Neuronal stem cell (in vitro differentiated cells): Measurements from ENCODE around the gene SEMA3G.

ENCODE experiments used
- DNase-seq: peaks from one replicate; pipeline ENCODE4 v3.0.0-alpha.2; 2013; ENCODE audit warnings: low spot score
- H2AFZ ChIP-seq: one replicate; pipeline ENCODE4 v1.6.1; 2013; ENCODE audit warnings: mild to moderate bottlenecking, low read length, inconsistent platforms
- H2AK5ac ChIP-seq: 2 replicates; pipeline ENCODE4 v1.6.1; 2013; ENCODE audit warnings: low read depth, mild to moderate bottlenecking, inconsistent platforms, low read length, moderate library complexity, mixed read lengths
- H2BK120ac ChIP-seq: 2 replicates; pipeline ENCODE4 v1.6.1; 2013; ENCODE audit warnings: low read depth, mild to moderate bottlenecking, inconsistent platforms, low read length, moderate library complexity, mixed read lengths
- H2BK12ac ChIP-seq: one replicate; pipeline ENCODE4 v1.6.1; 2013; ENCODE audit warnings: low read length, inconsistent platforms
- H2BK15ac ChIP-seq: 2 replicates; pipeline ENCODE4 v1.6.1; 2013; ENCODE audit warnings: mild to moderate bottlenecking, low read length, inconsistent platforms, mixed read lengths
- H2BK5ac ChIP-seq: one replicate; pipeline ENCODE4 v1.6.1; 2013; ENCODE audit warnings: inconsistent platforms, mild to moderate bottlenecking, low read length, moderate library complexity
- H3K14ac ChIP-seq: one replicate; pipeline ENCODE4 v1.6.1; 2013; ENCODE audit warnings: low read length, inconsistent platforms
- H3K18ac ChIP-seq: 2 replicates; pipeline ENCODE4 v1.6.1; 2013; ENCODE audit warnings: low read length, inconsistent platforms
- H3K23ac ChIP-seq: 2 replicates; pipeline ENCODE4 v1.6.1; 2013; ENCODE audit warnings: low read depth, mild to moderate bottlenecking, mixed read lengths, low read length, inconsistent platforms; ENCODE audit not compliant: poor library complexity
- H3K27ac ChIP-seq: replicated peaks from 3 replicates; pipeline ENCODE4 v1.5.1; 2013; ENCODE audit warnings: low read length, inconsistent platforms
- H3K27me3 ChIP-seq, 3 experiments: 2 replicates each; pipeline ENCODE4 v1.6.1; 2013; ENCODE audit warnings: low read length in 3 of 3, mild to moderate bottlenecking in 2 of 3, inconsistent platforms in 1 of 3, low read depth in 1 of 3, mixed read lengths in 1 of 3, moderate library complexity in 1 of 3; ENCODE audit not compliant: control insufficient read depth in 3 of 3, insufficient read depth in 3 of 3
- H3K36me3 ChIP-seq, 2 donors: replicated peaks in 1 of 2; 2 replicates each; pipeline ENCODE4 v1.6.1; 2013; ENCODE audit warnings: low read length in 2 of 2; ENCODE audit not compliant: control insufficient read depth in 2 of 2, insufficient read depth in 2 of 2
- H3K4ac ChIP-seq: 2 replicates; pipeline ENCODE4 v1.6.1; 2013; ENCODE audit warnings: inconsistent platforms, mild to moderate bottlenecking, low read length, moderate library complexity
- H3K4me1 ChIP-seq, 2 donors: 1 replicate in 1 of 2; 2 replicates in 1 of 2; pipeline ENCODE4 v1.6.1; 2013; ENCODE audit warnings: low read length in 2 of 2, low read depth in 1 of 2; ENCODE audit not compliant: control insufficient read depth in 2 of 2, insufficient read depth in 1 of 2
- H3K4me2 ChIP-seq: one replicate; pipeline ENCODE4 v1.6.1; 2013; ENCODE audit warnings: mild to moderate bottlenecking, low read length, inconsistent platforms; ENCODE audit not compliant: insufficient read depth, poor library complexity, severe bottlenecking
- H3K4me3 ChIP-seq, 2 donors: 2 replicates each; pipeline ENCODE4 v1.5.1; 2013; ENCODE audit warnings: low read length in 2 of 2, mild to moderate bottlenecking in 2 of 2, inconsistent platforms in 1 of 2, moderate library complexity in 1 of 2
- H3K79me1 ChIP-seq: one replicate; pipeline ENCODE4 v1.6.1; 2013; ENCODE audit warnings: low read depth, mild to moderate bottlenecking, inconsistent platforms, low read length, moderate library complexity
- H3K9ac ChIP-seq: one replicate; pipeline ENCODE4 v1.6.1; 2013; ENCODE audit warnings: mild to moderate bottlenecking, low read depth, low read length, inconsistent platforms; ENCODE audit not compliant: poor library complexity
- H3K9me3 ChIP-seq, 2 donors: replicated peaks in 1 of 2; 2 replicates each; pipeline versions ENCODE3 to v1.6.1; 2013; ENCODE audit warnings: low read length in 2 of 2, mild to moderate bottlenecking in 2 of 2, inconsistent platforms in 1 of 2, low read depth in 1 of 2, mixed read lengths in 1 of 2, moderate library complexity in 1 of 2; ENCODE audit not compliant: control insufficient read depth in 2 of 2, insufficient read depth in 1 of 2
- H4K8ac ChIP-seq: one replicate; pipeline ENCODE4 v1.6.1; 2013; ENCODE audit warnings: low read depth, mild to moderate bottlenecking, inconsistent platforms, low read length, moderate library complexity
- H4K91ac ChIP-seq: one replicate; pipeline ENCODE4 v1.6.1; 2013; ENCODE audit warnings: low read length, low read depth, mild to moderate bottlenecking, inconsistent platforms; ENCODE audit not compliant: poor library complexity
- WGBS, 2 donors: extraction: QIAGEN DNeasy Blood & Tissue Kit; methylation state at CpG; one replicate each; pipeline ENCODE4 v1.1.7; 2013; ENCODE audit warnings: missing lambda C conversion rate in 2 of 2, mixed read lengths in 1 of 2; ENCODE audit not compliant: insufficient read length in 2 of 2, insufficient replicate concordance in 1 of 2; ENCODE audit errors: extremely low coverage in 2 of 2; 5-methylcytosine and 5-hydroxymethylcytosine counted together

The SEMA3G gene

GRCh38 chr3:52438104-52438376, 6.9 kb downstream of the SEMA3G start:
- H3K27ac ChIP-seq, result no peak overlapping the region
- H3K4me3 ChIP-seq, result no peak overlapping the region
- H2BK120ac ChIP-seq, result no peak overlapping the region
- peaks cover 13 to 16% of the 10 kb centered on the region in 2 donors for H3K4me1 ChIP-seq
- no peak overlapping the region for H4K8ac ChIP-seq
- H3K27me3 ChIP-seq, result peaks cover 0 to 29% (median 0%) of the 10 kb centered on the region in 3 experiments
- no peak overlapping the region for H3K14ac ChIP-seq
- no peak overlapping the region for H3K9ac ChIP-seq
- no peaks in the 10 kb centered on the region for H3K9me3 ChIP-seq
- no CpG with 5 or more reads among the region's 6 CpGs for WGBS, 2 donors
- no peak overlapping the region for H3K4me2 ChIP-seq
- no peak overlapping the region for H2BK5ac ChIP-seq
- H2AFZ ChIP-seq, result no peak overlapping the region
- H2BK15ac ChIP-seq, result no peak overlapping the region
- no peak overlapping the region for H3K23ac ChIP-seq
- no peak overlapping the region for H2AK5ac ChIP-seq
- DNase-seq, result no peak
- no peaks in the 10 kb centered on the region for H3K36me3 ChIP-seq
- H4K91ac ChIP-seq, result no peak overlapping the region
- H3K4ac ChIP-seq, result no peak overlapping the region
- no peak overlapping the region for H3K18ac ChIP-seq
- H2BK12ac ChIP-seq, result no peak overlapping the region
- H3K79me1 ChIP-seq, result no peaks in the 10 kb centered on the region

GRCh38 chr3:52437326-52438103, 7.4 kb downstream of the SEMA3G start:
- Histone ChIP-seq H4K8ac (no peak overlapping the region), H2BK120ac (no peak overlapping the region), H3K23ac (peak overlapping the region; percentile 49), H4K91ac (no peak overlapping the region), H2BK15ac (no peak overlapping the region), H3K9ac (no peak overlapping the region), H3K4ac (no peak overlapping the region), H3K79me1 (no peaks in the 10 kb centered on the region), H3K9me3 (no peaks in the 10 kb centered on the region), H3K18ac (no peak overlapping the region), H3K14ac (no peak overlapping the region), H2AFZ (no peak overlapping the region), H3K4me3 (no peak overlapping the region), H3K4me1 (peaks cover 14 to 19% of the 10 kb centered on the region in 2 donors), H2AK5ac (peak overlapping the region; percentile 29), H2BK12ac (no peak overlapping the region), H3K27me3 (peaks cover 0 to 24% (median 0%) of the 10 kb centered on the region in 3 experiments), H3K4me2 (no peak overlapping the region), H3K36me3 (no peaks in the 10 kb centered on the region), H2BK5ac (no peak overlapping the region), H3K27ac (no peak overlapping the region)
- no CpG with 5 or more reads among the region's 15 CpGs for WGBS, 2 donors
- no peak for DNase-seq

GRCh38 chr3:52436500-52437149, 8.3 kb downstream of the SEMA3G start:
- Histone ChIP-seq H4K91ac (no peak overlapping the region), H3K18ac (peak overlapping the region; percentile 14), H3K9ac (no peak overlapping the region), H2AFZ (peak overlapping the region; percentile 17), H2BK120ac (no peak overlapping the region), H2BK5ac (peak overlapping the region; percentile 6), H4K8ac (no peak overlapping the region), H3K4me1 (peaks cover 14 to 17% of the 10 kb centered on the region in 2 donors), H3K4ac (no peak overlapping the region), H3K23ac (no peak overlapping the region), H3K27me3 (peaks cover 0 to 21% (median 0%) of the 10 kb centered on the region in 3 experiments), H3K27ac (no peak overlapping the region), H2BK15ac (no peak overlapping the region), H3K36me3 (no peaks in the 10 kb centered on the region), H3K79me1 (no peaks in the 10 kb centered on the region), H3K4me2 (no peak overlapping the region), H3K9me3 (no peaks in the 10 kb centered on the region), H3K4me3 (no peak overlapping the region), H2AK5ac (no peak overlapping the region), H2BK12ac (no peak overlapping the region), H3K14ac (no peak overlapping the region)
- DNase-seq, result no peak
- WGBS, 2 donors, result no CpG with 5 or more reads among the region's 13 CpGs

GRCh38 chr3:52435246-52436101, 9.4 kb downstream of the SEMA3G start:
- no peak overlapping the region for H3K27ac ChIP-seq
- H3K27me3 ChIP-seq, result peaks cover 0 to 18% (median 0%) of the 10 kb centered on the region in 3 experiments
- H3K9me3 ChIP-seq, result no peaks in the 10 kb centered on the region
- H2AK5ac ChIP-seq, result peak overlapping the region; percentile 67
- no peak for DNase-seq
- no peak overlapping the region for H3K18ac ChIP-seq
- no peaks in the 10 kb centered on the region for H3K79me1 ChIP-seq
- H2BK15ac ChIP-seq, result peak overlapping the region; percentile 55
- no peak overlapping the region for H3K4me2 ChIP-seq
- no peak overlapping the region for H2BK120ac ChIP-seq
- no peak overlapping the region for H3K4ac ChIP-seq
- no peak overlapping the region for H3K4me3 ChIP-seq
- no peak overlapping the region for H2BK12ac ChIP-seq
- peak overlapping the region; percentile 6 for H2BK5ac ChIP-seq
- H4K91ac ChIP-seq, result no peak overlapping the region
- peak overlapping the region; percentile 13 for H3K23ac ChIP-seq
- no peak overlapping the region for H3K14ac ChIP-seq
- H3K4me1 ChIP-seq, result peaks cover 14 to 16% of the 10 kb centered on the region in 2 donors
- no peak overlapping the region for H3K9ac ChIP-seq
- H2AFZ ChIP-seq, result no peak overlapping the region
- no CpG with 5 or more reads among the region's 32 CpGs for WGBS, 2 donors
- H3K36me3 ChIP-seq, result no peaks in the 10 kb centered on the region
- no peak overlapping the region for H4K8ac ChIP-seq
